ENCODE data around the gene HTRA2. TPM values are rescaled to one million over a fixed set of nuclear protein-coding genes. Genes with fewer than 3 reads are reported as not detected.

Gene HTRA2
- total and polyA plus RNA-seq, 9 of the 15 experiments (the other 6 are each of a cell fraction or from before 2014, with no cell fraction given), result 54.2 to 71.2 (median 65.8) TPM

DNA sequence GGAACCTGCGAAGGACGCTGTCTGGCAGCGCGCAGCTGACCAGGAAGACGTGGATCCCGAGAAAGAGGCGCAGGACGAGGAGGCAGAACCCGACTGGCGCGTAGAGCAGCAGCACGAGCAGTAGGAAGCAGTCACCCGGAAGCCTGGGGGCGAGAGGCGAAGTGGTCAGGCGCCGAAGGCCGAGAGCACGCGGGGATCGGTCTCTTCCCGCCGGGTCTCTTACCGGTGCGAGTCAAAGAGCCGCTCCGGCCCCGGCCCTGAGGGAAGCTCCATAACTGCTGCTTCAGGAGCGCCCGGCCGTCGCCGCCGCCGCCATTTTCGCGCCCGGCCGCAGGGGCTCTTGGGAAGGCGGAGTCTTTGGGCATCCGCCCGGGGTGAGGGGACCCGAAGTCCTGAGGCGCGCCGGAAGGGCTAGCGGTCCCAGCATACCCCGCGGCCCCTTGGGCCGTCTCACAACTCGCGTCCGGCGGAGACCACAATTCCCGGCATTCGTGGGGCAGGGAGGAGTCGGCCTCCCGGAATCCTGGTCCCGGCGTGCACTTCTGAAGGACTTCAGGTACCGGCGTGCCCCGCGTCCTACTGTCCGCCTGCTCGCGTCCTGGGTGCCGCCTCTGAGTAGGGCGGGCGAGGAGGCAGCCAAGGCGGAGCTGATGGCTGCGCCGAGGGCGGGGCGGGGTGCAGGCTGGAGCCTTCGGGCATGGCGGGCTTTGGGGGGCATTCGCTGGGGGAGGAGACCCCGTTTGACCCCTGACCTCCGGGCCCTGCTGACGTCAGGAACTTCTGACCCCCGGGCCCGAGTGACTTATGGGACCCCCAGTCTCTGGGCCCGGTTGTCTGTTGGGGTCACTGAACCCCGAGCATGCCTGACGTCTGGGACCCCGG, at the start of gene HTRA2, which contains the start of gene AUP1 (continued):
- TF ChIP-seq, protein P1, sequence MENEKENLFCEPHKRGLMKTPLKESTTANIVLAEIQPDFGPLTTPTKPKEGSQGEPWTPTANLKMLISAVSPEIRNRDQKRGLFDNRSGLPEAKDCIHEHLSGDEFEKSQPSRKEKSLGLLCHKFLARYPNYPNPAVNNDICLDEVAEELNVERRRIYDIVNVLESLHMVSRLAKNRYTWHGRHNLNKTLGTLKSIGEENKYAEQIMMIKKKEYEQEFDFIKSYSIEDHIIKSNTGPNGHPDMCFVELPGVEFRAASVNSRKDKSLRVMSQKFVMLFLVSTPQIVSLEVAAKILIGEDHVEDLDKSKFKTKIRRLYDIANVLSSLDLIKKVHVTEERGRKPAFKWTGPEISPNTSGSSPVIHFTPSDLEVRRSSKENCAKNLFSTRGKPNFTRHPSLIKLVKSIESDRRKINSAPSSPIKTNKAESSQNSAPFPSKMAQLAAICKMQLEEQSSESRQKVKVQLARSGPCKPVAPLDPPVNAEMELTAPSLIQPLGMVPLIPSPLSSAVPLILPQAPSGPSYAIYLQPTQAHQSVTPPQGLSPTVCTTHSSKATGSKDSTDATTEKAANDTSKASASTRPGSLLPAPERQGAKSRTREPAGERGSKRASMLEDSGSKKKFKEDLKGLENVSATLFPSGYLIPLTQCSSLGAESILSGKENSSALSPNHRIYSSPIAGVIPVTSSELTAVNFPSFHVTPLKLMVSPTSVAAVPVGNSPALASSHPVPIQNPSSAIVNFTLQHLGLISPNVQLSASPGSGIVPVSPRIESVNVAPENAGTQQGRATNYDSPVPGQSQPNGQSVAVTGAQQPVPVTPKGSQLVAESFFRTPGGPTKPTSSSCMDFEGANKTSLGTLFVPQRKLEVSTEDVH (IDR thresholded peaks at IDR 0.05; ENCODE audit: low read depth, partially characterized antibody), result peak; percentile 66
- TF ChIP-seq BHLHE40 (IDR thresholded peaks at IDR 0.05; ENCODE audit: low read length) (peak; percentile 3; the same call in 1 of the 2 replicates), RNF219 (CRISPR knock-in tag; IDR thresholded peaks at IDR 0.05) (no peak), TFAP4 (CRISPR knock-in tag; IDR thresholded peaks at IDR 0.05; ENCODE audit: borderline replicate concordance) (peak; percentile 64; the same call in 1 of the 2 replicates), CBX1 (IDR thresholded peaks at IDR 0.05; ENCODE audit: low read depth) (peak; percentile 85; the same call in 1 of the 2 replicates), MXD1 (CRISPR knock-in tag; IDR thresholded peaks at IDR 0.05; ENCODE audit: borderline replicate concordance, poor library complexity, severe bottlenecking) (no peak), TAF7 (tag; IDR thresholded peaks at IDR 0.05) (peak; percentile 93), NCOA4 (IDR thresholded peaks at IDR 0.05; ENCODE audit: partially characterized antibody) (no peak), ZFP36 (IDR thresholded peaks at IDR 0.05; ENCODE audit: low read depth, low read length, partially characterized antibody) (no peak), SAP30 (IDR thresholded peaks at IDR 0.05; ENCODE audit: borderline replicate concordance, insufficient read depth, low read depth, low read length, poor library complexity, severe bottlenecking) (peak; percentile 81), SIRT6 (IDR thresholded peaks at IDR 0.05; ENCODE audit: low read depth, low read length) (no peak), FOXM1 (IDR thresholded peaks at IDR 0.05; ENCODE audit: low read depth) (no peak), FOXM1 (CRISPR knock-in tag; IDR thresholded peaks at IDR 0.05; ENCODE audit: low read depth) (no peak), MIER1 (IDR thresholded peaks at IDR 0.05; ENCODE audit: low read depth) (no peak), TBP (optimal IDR thresholded peaks at IDR 0.05; ENCODE audit: low read depth, low read length) (peak; percentile 81), PHF8 (IDR thresholded peaks at IDR 0.05; ENCODE audit: borderline replicate concordance, low read length) (peak; percentile 92), DLX4 (CRISPR knock-in tag; IDR thresholded peaks at IDR 0.05) (no peak)
- TF ChIP-seq, protein P2, sequence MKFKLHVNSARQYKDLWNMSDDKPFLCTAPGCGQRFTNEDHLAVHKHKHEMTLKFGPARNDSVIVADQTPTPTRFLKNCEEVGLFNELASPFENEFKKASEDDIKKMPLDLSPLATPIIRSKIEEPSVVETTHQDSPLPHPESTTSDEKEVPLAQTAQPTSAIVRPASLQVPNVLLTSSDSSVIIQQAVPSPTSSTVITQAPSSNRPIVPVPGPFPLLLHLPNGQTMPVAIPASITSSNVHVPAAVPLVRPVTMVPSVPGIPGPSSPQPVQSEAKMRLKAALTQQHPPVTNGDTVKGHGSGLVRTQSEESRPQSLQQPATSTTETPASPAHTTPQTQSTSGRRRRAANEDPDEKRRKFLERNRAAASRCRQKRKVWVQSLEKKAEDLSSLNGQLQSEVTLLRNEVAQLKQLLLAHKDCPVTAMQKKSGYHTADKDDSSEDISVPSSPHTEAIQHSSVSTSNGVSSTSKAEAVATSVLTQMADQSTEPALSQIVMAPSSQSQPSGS (CRISPR knock-in tag; IDR thresholded peaks at IDR 0.05), result no peak

All from K562 (cell line).